GM19395 (cell line): ENCODE data around the gene KIF15.
"Not testable (repeated sequence)": the region's sequence is repeated elsewhere in the genome, so short reads cannot be mapped to it uniquely, and the experiment has no call there.

Experiments used
- ATAC-seq: cut with Tn5 transposase; IDR thresholded peaks from one replicate; pipeline ENCODE4 v1.9.1; 2021; ENCODE audit warnings: mild to moderate bottlenecking, moderate library complexity; ENCODE audit not compliant: unreplicated experiment

KIF15 gene

DNA sequence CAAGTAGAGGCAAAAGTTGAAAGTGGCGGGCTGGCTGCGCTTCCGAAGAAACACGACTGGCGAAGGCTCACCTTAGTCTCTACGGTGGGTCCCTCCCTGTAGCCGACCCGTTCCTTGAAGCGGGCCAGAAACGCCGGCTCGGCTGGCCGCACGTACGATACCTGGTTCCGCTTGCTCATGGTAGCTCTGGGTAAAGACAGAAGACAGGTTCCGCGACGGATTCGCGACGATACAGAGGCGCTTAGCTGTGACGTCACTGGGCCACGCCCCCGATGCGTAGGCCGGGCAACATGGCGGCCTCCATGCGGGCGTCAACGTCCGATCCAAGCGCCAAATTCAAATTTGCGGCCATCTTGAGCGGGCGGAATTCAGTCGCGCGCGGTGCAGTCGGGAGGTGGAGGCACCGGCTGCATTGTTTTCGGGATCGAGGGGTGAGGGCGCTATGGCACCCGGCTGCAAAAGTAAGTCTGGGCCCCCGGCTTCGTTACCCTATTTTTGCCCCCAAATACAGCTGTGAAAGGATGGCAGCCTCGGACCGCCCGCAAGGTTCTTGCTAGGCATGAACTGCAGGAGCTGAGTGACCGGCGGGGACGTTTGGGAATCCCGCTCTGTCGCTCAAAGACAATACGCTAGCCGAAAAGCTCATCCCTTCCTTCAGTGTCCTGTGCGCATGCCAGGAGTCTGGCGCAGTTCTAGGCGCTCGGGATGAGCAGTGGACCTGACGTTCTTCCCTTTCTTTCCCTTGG lies at the start of gene KIF15, which contains the start of gene KIAA1143:
TSS of gene KIF15 (plus strand) at position 371 of the 746 bp plus-strand sequence. CDS start at position 443, 72 bp downstream.
TSS of gene KIAA1143 (minus strand) at position 196 of the 746 bp plus-strand sequence. CDS start at position 179, 17 bp downstream.
- ATAC-seq = peak; percentile 92

DNA sequence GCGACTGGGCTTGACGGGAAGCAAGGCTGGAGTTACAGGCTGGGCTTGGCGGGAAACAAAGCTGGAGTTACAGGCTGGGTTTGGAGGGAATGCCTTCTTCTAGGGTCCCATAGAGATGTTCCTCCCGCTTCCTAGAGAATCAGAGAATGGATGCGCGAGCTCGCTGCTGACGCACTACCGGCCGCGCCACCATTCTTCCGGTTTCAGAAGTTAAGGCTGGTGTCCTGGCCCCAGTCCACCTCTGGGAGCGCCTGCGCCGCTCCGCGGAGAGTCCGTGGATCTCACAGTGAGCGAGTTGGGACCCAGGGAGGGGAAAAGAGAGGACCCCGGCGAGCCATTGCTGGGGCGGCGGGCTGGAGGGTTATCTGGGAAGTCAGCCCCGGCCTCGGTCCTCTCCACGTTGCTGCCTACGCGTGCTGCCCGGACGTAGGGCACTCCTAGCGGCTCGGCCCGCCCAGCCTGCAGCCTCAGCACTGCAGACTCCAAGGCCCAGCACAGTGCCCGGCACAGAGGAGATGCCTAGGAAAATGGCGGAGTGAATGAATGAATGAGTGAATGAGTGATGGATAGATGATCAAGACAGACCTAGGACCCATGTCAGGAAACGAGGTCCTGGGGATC lies 49.0 kb upstream of the KIF15 start, which contains the start of gene ZNF502:
TSS of gene ZNF502 (plus strand) at position 206 of the 621 bp plus-strand sequence. CDS start 7,602 bp downstream, outside the sequence.
- ATAC-seq = no peak

GRCh38 chr3:44721231-44722102 lies 40.1 kb upstream of the KIF15 start:
- ATAC-seq = no peak

- ATAC-seq = no peak
Measured at GRCh38 chr3:44722103-44722401, 39.5 kb upstream of the KIF15 start.

DNA sequence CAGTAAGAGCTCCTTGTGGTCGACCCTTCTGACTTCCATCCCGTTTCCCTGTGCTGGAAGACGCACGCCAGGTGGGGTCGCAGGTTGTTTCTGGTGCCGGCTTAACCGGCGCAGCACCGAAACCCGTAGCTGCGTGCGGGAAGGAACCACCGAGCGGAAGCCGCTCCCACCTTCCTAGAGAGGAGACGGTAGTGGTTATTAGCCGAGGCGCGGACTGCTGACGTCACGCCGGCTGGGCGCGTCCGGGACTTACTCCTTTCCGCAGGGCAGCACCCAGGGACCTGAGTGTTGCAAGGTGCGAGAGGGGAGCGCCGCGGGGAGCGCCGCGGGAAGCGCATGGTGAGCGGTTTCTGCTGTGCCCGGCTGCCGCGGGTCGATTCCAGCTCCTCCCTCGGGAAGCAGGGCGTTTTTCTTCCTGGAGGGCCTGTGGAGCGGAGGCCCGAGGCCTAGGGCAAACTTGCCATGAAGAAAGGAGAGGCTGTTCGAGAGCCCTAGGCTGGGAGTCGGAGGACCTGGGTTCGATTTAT lies 32.1 kb upstream of the KIF15 start, which contains the start of gene ZNF501:
TSS of gene ZNF501 (plus strand) at position 252 of the 527 bp plus-strand sequence. CDS start 4,787 bp downstream, outside the sequence.
- ATAC-seq = peak; percentile 77

- no peak for ATAC-seq
Measured at GRCh38 chr3:44734646-44735168, 26.9 kb upstream of the KIF15 start.

- ATAC-seq = peak; percentile 23
Measured at GRCh38 chr3:44761101-44761423, 532 bp upstream of the KIF15 start.

DNA sequence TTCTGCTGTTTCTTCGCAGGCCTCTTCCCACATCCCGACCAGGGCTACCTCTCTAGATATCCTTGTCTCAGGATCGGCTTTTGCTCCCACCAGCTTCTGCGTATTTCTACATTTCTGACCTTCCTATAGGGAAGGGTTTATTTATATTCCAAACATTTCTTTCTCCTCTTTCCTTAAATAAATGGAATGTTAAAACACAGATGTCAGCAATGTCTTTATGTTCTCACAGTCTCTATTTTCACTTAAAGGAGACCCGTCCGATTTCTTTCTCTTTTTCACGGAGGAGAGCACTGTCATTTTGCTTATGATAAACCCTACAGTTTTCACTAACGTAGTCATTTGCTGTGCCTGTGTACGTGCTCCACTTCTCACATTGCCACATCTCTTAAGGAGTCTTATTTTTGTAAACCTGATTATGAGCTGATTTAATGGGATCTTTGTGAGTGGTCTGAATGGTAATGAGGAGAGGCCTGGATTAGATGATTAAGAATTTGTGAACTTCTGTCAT lies 630 bp downstream of the KIF15 start:
- no peak for ATAC-seq

DNA sequence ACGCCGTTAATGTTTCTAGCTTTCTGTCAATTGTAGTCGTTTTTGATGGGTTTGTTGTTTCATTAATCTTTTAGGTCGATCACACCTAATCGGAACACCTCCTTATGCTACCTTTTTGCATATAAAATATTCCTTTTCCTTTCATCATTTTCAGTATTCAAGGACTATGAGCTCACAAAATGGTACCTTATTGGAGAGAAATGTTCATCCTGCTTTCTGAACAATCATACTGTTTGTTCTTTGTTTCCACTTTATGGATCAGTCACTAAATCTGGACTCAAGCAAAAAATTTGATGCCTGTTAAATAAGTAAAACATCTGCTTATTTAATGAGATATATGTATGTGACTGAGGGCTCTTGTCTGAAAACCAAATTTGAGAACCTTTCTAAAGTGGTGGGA lies 1.1 kb downstream of the KIF15 start:
- no peak for ATAC-seq

- no peak for ATAC-seq
Measured at GRCh38 chr3:44764248-44764647, 2.7 kb downstream of the KIF15 start.

GRCh38 chr3:44771424-44772098 lies 10.0 kb downstream of the KIF15 start:
- ATAC-seq = no peak

GRCh38 chr3:44772099-44772442 lies 10.5 kb downstream of the KIF15 start:
- no peak for ATAC-seq

DNA sequence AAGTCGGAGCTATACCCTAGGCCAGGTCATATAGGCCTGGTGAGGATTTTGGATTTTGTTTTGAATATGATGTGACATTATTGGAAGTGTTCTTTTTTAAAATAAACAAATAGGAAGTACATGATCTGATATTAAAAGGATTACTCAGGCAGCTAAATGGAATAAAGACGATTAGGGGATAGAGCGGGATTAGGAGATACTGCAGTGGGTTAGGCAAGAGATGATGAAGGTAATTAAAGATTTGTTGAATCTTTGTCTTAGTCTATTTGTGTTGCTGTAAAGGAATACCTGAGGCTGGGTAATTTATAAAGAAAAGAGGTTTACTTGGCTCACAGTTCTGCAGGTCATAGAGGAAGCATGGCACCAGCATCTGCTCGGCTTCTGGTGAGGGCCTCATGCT lies 21.3 kb downstream of the KIF15 start:
- no peak for ATAC-seq

DNA sequence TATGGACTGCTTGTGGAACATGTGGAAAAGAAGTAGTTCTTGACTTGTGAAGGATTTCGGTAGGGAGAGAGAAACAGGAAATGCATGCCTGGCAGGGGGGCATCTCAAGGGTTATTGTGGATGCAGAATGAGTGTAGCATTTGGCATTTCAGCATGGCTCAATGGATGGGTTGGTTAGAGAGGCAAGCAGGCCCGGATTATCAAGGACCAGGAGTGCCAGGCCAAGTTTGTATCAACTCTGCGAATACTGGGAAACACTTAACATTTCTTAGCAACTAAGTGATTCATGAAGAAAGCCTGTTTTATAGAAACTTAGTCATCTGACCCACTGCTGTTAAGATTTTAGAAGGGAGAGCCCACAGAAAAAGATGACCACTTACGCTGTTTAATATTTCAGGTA lies 33.6 kb downstream of the KIF15 start:
- ATAC-seq = no peak

- no peak for ATAC-seq
Measured at GRCh38 chr3:44802011-44802410, 40.4 kb downstream of the KIF15 start.

- no peak for ATAC-seq
Measured at GRCh38 chr3:44803298-44803697, 41.7 kb downstream of the KIF15 start.

DNA sequence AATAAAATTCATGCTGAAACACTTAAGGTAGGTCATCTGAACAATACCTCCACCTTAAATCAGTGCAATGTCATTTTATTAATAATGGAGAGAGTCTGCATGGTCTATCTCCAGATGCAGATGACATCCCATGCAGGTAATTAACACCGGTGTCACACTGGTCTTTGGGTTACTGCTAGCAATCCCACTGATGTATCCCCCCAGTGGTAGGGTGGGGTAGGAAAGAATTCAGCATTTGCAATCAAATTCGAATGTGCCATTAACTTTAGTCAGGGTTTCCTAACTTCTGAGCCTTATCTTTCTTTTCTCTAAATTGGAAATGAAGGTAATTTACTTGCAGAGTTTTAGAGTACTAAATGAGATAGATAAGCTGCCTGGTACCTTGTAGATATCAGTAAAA lies 44.4 kb downstream of the KIF15 start:
- no peak for ATAC-seq

DNA sequence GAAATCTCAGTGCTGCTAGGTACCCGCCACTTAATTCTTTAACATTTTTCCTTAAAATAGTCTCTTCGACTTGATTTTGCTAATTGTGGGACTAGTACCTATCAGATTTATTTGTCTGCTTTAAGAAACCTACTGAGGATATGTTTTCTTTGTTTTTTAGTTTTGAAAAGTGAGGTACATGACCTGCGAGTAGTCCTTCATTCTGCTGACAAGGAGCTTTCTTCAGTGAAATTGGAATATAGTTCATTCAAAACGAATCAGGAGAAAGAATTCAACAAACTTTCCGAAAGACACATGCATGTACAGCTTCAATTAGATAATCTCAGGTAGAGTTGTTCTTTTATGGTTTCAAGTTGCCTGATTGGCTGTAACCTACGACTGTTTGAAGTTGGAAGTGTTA lies 53.2 kb downstream of the KIF15 start:
- no peak for ATAC-seq

DNA sequence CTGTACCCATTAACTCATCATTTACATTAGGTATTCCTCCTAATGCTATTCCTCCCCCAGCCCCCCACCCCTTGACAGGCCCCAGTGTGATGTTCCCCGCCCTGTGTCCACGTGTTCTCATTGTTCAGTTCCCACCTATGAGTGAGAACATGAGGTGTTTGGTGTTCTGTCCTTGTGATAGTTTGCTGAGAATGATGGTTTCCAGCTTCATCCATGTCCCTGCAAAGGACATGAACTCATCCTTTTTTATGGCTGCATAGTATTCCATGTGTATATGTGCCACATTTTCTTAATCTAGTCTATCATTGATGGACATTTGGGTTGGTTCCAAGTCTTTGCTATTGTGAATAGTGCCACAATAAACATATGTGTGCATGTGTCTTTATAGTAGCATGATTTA lies 54.7 kb downstream of the KIF15 start:
- ATAC-seq = not testable (repeated sequence)

DNA sequence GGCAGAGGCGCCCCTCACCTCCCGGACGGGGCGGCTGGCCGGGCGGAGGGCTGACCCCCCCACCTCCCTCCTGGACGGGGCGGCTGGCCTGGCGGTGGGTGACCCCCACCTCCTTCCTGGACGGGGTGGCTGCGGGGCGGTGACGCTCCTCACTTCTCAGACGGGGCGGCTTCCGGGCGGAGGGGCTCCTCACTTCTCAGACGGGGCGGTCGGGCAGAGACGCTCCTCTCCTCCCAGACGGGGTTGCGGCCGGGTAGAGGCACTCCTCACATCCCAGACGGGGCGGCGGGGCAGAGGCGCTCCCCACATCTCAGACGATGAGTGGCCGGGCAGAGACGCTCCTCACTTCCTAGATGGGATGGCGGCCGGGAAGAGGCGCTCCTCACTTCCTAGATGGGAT lies 59.6 kb downstream of the KIF15 start:
- not testable (repeated sequence) for ATAC-seq
